ENCODE results near the gene COPS8.

The COPS8 gene

DNA sequence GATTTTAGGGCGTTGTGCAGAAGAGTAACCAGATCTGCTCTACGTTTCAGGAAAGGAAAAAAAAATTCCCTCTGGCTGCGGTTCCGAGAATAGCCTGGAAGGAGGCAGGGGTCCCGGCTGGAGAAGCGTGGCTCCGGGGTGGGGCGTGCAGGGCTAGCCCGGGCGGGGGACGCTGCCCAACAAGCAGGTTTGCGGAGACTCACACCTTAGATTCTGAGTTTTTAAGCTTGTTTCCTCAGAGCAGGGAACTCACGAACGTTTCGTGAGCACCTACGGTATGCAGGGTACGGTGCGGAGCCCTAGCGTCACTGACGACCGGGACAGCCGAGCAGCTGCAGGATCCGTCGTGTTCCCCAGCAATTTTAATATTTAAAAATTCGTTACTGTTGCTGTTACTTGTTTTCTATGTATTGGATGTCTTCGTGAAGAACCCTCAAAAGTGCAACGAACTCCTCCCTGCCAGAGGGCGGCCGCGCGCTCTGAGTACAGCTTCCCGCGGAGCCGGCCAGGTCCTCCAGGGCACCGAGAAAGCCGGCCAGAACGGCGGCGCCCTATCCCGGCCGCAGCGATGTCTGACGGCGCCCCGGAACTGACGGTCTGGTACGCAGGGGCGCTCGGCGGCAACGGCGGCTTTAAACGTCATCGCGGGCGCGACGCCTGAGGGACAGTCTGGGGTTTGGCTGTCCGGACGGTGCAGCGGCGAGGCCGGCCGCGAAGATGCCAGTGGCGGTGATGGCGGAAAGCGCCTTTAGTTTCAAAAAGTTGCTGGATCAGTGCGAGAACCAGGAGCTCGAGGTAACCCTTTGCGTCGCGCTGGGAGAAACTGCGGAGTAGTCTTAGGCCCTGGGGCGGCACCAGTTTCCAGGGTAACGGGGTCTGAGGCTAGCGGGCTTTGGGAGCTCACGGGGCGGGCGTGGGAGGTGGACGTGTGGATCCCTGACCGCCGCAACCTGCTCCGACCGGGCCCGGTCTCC is at the start of gene COPS8:
COPS8 (plus strand) TSS at position 642 of the 974 bp plus-strand sequence; CDS start at position 718, 76 bp downstream.
- DNase-seq, result peak; percentile 89

DNA sequence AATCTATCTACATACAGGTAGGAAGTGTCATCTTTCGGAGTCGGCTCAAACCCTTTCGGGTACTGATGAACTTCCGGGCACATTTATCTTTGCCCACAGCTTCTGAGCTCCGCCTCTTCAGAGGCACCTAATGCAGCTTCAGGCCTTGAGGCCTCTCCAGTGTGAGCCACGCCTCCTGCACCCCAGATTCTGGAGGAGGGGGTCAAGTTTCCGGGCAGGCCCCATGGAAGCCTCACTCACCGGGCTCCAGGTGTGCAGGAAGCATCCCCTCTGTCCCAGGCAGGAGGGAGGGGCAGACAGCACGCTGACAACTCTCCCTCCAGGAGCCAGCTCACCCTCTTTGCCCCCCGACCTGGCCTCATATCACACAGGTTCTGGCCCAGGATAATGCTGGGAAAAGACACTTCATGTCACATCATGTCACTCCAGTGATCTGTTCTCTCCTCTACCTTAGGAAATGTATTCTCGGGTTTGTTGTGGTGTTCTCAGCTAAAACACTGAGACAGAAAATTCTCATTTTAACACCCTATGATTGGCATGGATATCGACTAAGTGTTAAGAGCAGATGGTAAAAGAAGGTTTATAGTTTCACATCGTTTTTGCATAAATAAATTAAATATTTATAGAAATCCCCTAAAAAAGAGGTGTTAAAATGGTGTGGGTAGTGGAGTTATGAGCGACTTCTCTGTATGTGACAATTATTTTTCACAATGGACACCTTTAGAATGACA is 46.2 kb upstream of the COPS8 start:
- no peak for DNase-seq

GRCh38 chr2:237041231-237041630 is 44.5 kb upstream of the COPS8 start:
- DNase-seq, result no peak

GRCh38 chr2:237042101-237042500 is 43.6 kb upstream of the COPS8 start:
- DNase-seq, result no peak

GRCh38 chr2:237043866-237044265 is 41.8 kb upstream of the COPS8 start:
- no peak for DNase-seq

GRCh38 chr2:237044281-237044680 is 41.4 kb upstream of the COPS8 start:
- no peak for DNase-seq

DNA sequence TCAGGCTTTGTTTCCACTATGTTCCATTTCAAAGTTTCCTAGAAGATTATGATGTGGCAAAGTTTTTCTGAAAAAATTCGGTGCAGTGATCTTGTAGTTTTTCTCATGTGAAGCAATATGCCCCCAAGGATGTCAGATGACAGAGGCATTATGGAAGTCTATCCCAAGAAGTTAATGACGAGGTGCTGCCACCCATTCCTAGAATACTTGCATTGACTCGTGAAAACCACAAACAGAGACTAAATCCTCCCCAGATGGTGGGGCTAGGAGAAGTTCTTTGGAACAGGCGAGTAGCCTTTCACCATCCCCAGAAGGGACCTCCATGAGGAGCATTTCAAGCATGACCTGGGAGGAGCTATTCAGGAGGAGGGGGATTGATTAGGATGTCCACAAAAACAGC is 40.2 kb upstream of the COPS8 start:
- no peak for DNase-seq

- DNase-seq, result no peak
These were observed 37.1 kb upstream of the COPS8 start for GRCh38 chr2:237048595-237048994.

- DNase-seq, result no peak
These were observed 33.8 kb upstream of the COPS8 start for GRCh38 chr2:237051861-237052260.

GRCh38 chr2:237053066-237053465 is 32.6 kb upstream of the COPS8 start:
- DNase-seq, result no peak

DNA sequence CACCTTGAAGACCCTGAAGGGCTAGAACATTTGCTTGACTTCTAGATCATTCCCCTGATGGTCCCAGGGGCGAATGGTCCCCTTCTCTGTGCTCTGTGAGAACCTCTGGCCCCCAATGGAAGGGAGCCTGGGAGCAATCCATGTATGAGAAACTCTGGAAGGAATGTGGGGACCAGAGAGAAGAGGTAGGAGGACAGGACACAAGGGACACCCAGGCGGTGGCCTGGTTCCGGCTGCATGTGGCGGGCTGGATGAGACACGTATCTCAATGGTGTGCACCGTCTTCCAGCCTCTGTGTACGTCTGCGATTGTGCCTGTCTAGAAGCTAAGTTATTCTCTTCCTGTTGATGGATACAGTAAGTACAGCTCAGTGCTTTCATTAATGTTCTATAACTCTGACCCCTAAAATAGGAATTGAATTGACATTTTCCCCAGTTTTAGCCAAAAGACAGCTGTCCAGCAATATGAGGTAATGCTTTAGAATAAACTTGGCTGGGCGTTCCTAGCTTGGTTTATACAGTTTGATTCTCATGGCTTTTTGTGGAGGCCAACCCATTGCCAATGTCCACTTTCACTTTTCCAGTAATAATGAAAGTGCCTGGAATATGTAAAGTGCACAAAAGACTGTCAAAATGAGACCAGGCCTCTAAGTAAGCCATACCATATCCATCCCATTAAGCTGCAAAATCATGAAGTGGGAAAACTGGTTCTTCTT is 30.1 kb upstream of the COPS8 start:
- DNase-seq, result no peak

GRCh38 chr2:237056287-237056875 is 29.3 kb upstream of the COPS8 start:
- DNase-seq, result no peak

DNA sequence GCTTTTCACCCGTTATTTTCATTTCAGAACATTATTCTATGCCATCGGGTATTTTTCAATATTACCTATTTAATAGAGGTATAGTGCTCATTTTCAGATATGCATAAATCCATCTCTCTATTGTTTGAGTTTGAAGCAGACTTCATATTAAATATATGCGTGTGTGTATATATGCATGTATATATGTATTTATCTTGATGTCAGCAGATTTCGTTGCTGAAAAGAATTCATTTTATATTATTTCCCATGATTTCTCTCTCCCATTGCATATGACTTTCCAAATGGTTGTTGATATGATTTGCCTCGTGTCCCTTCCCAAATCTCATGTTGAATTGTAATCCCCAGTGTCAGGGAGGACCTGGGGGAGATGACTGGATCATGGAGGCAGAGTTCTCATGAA is 28.6 kb upstream of the COPS8 start:
- DNase-seq, result no peak

DNA sequence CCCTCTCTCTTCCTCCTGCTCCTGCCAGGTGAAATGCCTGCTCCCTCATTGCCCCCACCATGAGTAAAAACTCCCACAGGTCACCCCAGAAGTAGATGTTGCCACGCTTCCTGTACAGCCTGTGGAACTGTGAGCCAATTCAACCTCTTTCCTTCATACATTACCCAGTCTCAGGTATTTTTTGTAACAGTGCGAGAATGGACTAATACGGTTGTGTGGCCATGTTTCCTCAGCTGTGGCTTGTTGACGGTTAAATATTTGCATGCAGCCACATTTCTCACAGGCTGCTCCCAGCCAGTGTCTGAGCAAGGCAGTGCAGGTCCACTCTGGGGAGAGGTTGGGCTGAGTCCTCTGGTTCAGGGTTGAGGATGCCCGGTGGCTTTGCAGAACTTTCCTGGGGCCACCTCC is 27.8 kb upstream of the COPS8 start:
- no peak for DNase-seq

DNA sequence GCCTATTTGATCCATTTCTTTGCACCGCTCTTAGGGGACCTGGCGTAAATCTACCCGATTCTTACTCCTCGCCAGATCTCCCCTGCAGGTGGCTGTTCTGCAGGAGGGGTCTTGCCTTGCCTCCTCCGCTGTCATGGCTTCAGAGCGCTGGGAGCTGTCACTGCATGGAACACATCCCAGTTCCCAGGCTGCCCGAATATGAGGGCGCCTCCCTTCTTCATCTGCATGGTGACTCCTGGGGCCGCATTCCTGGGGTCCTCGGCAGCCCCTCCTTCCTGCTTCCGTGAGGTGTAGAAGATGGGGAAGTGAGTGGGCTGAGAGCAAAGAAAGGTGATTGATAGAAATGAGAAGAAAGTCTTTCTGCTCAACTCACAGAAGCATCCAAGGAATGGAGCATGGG is 27.3 kb upstream of the COPS8 start:
- no peak for DNase-seq

DNA sequence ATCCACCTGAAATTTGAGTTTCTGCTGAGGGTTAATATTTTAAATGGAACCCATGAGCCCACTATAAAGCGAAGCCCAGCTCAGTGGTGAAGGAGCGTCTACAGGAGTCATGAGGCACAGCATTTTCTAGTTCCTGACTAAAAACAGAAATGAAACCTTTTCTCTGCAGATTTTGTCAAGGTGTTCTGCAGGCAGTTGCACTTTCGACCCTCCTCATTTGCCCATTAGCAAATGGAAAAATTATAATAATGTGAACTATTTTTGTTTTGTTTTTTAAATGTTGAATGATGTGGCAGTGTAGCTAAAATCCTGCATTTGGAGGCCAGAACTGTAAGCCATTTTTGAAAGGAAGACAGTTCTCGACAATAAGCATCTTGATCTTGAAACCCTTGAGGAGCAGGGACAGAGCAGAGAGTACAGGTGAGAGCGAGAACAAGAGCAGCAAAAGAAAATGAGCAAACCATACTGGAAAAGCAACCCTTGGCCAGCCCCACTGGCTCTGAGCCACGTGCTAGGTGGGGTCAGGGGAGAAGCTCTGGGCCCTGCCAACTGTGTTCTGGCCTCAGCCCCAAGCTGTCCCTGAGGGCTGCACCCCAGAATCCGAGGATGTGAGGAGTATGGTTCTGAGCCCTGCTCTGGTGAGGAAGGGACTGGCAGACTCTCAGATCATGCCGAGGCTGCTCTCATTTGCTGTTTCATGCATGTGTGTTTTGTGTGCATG is 26.4 kb upstream of the COPS8 start:
- DNase-seq, result no peak

DNA sequence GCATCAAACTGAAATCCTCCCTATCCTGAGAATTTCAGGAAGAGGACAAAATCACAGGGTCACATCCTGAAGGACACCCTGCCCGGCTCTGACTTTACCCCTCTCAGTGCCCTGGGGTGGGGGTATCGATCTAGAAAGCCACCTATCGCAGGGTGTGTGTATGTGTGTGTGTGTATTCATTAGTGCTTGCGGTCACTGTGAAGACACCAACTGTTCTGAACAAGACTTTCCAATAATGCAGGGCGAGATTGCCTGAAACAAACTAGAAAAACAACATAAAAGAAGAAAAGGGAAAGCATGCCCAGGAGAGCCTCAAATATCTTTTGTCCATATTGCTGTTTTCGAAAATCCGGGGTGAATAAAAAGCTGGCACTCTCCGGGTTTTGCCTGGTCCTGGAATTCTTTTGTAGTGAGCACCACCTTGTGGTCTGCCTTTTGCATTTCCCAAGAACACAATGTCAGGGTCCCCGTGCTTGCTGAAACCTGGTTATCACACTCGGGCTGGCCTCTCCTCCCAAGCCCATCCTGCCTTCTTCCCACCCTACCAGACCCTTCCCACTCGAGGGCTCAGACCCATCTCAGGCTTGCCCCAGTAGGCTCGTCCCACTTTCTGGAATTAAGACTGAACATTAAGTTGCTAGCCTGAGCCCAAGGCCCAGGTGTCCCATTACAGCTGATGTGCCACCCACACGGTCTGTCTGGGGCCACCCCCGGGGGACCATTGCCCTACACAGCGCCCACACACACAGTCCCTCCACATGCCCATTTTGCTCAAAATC is 25.0 kb upstream of the COPS8 start:
- no peak for DNase-seq

DNA sequence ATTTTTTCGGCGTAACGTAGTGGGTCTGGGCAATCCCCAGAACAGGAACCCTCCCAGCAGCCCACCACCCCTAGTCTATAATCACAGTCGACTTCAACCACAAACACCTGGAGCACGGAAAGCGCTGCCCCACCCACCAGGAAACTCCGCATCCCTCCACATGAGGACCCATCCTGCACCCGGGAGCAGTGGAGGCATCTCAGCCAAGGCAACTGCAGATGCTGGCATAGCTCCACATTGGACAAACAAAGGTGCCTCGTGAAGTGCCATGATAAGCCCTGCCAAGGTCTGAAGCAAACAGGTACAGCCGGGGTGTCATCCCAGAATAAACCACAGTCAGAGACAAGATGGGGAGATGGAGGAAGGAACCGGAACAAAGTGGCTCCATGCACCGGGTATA is 24.3 kb upstream of the COPS8 start:
- DNase-seq, result no peak

DNA sequence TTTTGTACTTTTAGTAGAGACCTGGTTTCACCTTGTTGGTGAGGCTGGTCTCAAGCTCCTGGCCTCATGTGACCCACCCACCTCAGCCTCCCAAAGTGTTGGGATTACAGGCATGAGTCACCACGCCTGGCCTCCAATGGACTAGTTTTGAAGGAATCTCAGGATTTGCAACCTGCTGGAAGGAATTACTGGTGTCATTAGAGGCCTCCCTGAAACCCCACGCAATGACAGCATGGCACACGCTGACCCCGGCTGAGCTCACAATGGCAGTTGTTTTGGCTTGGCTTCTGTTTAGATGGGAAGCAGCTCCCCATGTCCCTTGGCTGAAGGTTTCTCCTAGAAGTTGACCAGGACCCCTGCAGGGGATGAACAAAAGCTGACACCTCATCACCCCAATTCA is 23.1 kb upstream of the COPS8 start:
- DNase-seq, result no peak

- DNase-seq, result no peak
These were observed 21.3 kb upstream of the COPS8 start for GRCh38 chr2:237064203-237065070.

- DNase-seq, result no peak
These were observed 20.7 kb upstream of the COPS8 start for GRCh38 chr2:237065071-237065377.
